Mucosa of gallbladder (tissue), 1 donor: ENCODE results near the gene IL17RD. TPM values are rescaled to one million over a fixed set of nuclear protein-coding genes. Genes with fewer than 3 reads are reported as not detected.

ENCODE experiments used
- DNase-seq: peaks from one replicate; pipeline ENCODE4 v3.0.0-alpha.2; 2020; ENCODE audit warnings: low spot score
- total RNA-seq: library from RNA; stranded (reverse); gene quantifications from one replicate; pipeline ENCODE4 v1.2.1, GENCODE V29; 2021
- donor health status: DM: no; HTN: no; CAD: no.

The IL17RD gene
- total RNA-seq, 1 donor from 2014 or later = 11.7 TPM

DNA sequence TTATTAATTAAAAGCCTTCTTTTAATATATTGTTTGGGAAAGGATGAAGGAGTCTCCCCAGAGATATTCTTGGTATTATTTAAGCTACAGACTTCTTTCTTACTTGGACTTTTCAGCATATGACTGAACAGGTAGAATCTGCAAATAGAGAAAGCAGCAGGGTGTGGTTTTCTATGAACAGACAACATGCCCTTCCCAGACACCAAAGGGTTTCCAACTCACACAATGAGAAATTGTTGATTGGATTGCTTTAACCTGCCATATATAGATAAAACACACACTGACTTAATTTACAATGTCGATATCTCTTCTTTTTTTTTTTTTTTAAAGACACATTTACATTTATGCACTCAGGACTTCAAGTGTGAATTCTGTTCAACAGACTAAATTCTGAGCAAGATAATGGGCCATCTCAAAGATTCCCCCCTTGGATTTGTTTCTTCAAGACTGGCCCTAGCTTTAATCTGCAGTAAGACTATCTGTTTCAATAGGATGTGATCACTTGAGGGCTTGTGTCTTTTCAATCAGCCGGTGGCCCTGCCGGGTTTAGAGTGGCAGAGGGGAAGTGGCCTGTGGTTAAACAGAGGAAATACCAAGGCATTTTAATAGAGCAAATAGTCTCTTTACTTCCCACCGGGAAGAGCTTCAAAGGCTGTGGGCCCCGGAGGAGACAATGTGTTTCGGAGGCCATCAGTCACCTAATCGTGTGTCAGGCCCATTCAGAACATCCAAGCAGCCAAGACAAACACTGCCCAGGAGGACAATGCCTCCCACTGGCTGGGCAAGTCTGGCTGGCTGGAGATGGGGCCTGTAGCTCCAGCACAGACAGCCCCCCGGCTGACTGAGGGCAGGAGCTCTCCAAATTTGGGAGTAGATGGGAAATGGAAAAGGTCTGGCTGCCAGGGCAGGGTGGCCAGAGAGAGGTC is 6.1 kb downstream of the IL17RD start:
- DNase-seq = no peak

DNA sequence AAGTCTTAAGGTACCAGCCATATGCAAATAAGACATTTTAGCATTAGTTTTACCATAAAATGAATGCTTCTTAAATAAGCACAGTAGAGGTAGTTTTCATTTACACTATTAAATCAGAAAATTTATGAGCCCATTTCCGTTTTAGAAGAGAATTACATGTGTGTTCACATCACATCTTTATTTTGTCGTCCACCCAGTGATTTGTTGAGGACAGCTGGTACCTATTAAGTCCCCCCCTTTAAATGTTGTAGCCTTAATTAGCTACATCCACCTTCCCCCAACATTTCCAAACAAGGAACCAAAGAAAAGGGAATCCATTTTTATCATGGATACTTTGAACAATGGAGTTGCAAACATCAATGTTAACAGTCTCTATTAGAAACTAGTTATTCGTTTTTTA is 6.8 kb downstream of the IL17RD start:
- DNase-seq = no peak

DNA sequence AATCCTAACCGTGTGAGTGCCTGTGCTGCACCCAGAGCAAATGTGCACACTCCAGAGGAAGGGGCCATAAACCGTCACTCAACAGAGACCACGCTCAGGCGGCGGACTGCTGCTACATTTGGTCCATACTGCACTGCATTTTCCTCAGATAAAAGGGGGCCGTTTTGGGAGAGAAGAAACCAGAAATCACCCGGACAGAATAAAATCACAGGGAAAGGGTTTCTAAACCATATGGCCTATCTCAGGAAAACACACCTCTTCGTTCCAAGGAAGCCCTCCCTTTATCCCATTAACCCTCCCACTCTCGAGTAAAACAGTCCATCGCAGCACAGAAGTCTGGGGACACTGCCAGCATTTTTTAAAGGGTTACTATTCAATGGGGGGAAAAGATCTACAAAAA is 7.6 kb downstream of the IL17RD start:
- DNase-seq = no peak

DNA sequence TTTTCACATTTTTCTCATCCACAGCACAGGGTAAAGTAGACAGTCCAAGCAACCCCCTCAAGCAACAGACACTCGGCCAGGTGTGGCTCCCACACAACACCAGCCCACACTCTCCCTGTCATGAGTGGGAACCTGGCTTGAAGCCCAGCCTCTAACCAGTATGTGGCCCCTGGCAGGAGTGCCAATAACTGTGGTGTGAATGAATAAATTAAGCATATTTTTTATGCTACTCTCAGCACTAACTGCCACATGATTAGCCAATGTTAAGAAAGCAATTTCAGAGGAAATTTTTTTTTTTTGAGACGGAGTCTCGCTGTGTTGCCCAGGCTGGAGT is 9.9 kb downstream of the IL17RD start:
- no peak for DNase-seq

DNA sequence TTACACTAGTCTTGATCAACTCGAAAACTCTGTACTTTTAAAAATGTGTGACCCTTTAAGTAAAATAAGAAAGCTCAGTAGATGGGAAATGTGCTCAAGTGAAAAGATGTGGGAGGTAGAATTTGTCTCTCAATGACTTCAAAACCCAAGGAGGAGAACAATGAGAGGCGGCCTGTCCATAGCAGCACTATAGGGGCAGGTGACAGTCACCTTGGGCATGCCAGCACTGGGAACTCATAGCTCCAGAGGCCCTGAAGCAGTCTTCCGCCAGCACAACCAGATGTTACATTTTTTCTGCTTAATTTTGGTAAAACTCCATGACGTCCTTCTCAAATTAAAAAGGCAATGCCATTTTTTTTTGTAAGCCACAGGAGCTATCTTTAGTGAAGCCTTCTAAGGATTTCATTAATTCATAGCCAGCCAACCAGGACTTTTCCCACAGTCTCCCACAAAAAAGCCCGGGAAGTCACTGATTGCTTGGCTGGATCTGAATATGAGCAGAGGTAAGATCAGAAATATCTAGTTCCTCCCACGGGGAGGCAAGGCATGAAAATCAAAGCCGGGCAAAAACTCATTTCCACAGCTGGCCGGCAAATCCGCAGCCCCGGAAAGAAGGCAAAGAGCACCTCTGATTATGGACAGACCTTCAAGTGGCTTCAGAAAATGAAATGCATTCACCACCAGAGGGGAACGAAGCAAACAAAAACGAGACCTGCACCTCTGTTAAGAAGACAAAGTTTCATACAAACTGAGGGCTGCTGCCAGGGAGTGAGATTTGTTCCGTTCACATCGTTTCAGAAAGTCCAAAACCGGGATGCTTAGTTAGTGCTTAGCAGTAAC is 10.5 kb downstream of the IL17RD start:
- DNase-seq = no peak

DNA sequence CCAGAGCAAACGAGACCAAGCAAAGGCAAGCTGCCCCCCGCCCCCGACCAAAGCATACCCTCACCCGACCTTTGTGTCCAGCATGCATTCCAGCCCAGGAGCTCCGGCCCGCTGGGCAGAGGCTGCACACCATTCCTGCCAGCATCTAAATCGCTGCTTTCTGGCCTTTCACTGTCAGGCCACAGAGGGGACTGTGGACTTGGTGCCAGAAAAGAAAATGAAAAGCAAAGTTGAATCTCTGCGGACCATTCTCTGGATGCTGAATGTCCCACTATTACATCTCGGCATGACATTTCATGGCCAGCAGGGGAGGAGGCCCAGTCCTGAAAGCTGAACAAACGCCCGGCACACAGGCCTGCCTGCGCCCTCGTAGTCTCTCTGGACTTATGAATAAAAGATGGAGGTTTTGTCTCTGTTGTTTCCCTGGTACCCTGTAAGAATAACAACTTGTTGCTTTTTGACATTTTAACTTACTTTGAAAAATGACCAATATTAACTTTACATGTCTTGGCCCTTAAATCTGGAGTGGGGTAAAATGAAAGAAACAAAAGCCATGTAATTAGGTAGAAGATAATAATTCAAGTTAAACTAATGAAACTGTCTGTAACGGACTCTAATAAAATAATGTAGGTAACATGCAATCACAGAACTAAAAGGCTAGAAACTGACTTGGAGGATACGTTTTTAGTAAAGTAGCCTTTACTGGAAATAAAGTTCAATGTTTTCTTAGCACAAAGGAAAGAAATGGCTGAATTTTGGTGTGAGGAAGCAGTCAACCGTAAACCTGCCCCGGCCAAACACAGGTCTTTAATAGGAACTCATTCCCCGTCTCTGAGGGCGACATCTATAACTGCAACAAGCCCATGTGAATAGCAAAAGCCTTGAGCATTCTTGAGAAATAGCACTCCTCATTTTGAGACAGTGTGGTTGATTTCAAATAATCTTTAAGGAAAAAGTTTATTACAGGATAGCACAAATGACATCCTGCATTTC is 12.7 kb downstream of the IL17RD start:
- DNase-seq = no peak

DNA sequence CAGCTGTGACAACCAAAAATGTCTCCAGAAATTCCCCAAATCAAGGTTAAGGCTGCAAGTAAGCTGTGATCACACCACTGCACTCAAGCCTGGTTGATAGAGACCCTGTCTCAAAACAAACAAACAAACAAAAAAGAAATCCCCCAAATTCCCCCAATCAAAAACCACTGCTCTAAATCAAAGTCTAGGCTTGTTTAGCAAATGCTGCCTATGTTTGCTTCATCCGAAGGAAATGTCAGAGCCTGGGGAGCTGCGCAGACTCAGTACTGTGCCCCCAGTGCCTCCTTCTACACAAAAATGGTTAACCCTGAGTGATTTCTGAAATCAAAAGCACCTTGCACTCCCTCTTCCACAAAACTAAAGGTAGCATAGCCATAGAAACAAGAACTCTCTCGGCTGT is 13.4 kb downstream of the IL17RD start:
- DNase-seq = no peak

DNA sequence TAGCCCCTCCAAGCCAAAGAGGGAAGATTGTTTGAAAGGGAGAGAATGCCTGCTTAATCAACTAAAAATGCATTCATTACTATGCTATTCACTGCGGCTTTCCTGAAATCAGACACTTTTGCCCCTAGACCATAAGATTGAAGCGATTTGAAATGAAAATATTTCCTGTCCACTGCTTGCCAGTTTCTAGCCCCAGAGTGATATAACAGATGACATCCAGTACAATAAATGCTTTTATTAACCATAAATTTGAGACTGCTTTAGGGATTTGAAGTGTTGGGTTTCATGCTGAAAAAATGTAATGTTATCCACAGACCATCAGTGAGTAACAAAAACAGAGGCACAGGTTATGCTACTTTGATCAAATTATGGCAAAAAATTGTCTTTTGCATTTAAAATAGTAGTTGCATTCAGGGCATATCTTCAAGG is 14.1 kb downstream of the IL17RD start:
- no peak for DNase-seq

DNA sequence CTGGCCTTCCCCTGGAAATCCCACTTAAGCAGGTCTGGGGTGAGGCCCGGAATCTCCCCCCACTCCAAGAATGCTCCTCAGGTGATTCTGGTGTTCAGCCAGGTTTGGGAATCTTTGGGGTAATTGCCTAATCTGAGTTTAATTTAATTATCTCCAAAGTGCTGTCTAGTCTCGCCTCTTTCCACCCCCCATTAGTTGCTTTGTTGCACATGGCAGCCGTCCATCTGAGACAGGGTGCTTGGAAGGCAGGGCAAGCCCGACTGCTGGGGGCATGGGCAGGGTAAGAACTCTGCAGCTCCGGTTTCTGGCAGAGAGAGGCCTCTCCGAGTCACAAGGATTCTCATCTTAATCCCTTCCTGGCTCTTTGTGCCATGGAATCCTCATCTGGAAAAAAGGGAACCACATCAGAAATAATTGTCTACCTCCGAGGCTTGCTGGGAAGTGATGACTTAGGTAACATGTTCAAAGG is 15.0 kb downstream of the IL17RD start:
- DNase-seq = no peak

DNA sequence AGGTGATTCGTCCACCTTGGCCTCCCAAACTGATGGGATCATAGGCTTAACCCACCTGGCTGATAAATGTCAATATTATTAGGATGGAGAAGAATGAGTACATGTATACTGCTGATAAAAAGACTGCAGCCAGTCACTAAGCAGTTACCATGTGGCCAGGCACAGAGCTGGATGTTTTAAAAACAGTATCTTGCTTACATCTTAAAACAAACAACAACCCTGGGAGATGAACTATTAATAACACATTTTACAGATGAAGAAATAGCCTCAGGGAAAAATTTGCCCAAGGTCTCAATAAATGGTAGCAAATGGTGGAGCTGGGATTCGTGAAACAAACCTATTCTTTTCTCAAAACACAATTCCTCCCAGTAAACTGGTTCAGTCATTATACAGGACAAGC is 18.1 kb downstream of the IL17RD start:
- DNase-seq = no peak

DNA sequence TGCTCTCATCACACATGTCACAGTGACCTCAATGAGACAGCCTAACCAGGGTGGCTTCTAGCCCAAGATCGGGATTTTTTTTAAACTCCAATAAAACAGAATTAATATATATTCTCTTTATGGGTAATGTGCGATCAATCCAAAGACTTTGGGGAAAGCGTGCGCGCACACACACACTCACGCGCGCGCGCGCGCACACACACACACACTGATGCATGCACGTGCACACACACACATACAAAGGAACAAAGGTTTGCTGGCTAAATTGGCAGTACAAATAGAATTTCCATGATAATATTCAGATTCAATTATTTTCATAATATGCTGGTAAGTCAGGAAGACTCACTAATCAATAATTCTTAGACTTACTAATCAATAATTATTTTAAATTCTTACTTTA is 19.3 kb downstream of the IL17RD start:
- DNase-seq = no peak

DNA sequence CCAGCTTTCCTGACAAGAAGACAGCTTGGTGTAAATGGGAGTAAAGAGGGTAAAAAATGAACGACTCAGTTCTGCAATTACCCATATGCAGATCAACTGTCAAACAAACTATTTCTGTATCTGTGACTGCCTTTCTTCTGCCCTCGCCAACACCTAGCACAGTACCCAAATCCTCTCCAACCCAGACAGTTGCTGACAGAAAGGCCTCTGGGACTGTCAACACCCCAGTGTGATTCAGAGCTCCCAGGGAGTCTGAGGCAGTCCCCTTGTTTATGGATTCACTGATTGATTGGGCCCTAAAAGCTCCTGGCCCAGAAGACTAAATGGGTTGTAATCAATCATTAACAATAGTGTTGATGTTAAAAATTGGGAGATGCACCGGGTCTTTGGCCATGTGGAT is 20.2 kb downstream of the IL17RD start:
- DNase-seq = no peak

DNA sequence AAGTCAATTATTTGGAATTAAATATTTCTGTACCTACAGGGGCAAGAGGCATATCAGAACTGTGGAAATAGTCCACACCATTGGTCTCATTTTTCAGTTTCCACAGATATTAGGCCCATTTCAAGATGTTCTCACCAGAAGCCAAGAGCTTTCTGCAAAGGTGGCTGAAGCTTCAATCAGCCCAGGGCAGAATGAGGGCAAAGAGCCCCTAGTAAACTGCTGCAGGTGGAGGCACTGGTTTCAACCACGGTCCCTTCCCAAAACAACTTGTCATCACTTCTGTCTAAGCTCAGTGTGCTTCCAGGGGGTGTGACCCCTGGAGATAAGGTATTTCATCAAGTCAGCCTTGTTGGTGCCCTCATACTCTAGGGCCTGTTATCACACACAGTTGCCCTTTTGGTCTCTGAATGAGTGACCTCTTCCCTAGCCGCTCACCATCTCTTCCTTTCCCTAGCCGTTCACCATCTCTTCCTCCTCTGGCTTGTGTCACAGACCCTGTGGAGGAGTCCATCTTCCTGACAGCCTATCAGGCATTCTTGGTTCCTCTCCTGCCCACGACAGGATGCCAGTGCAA is 21.2 kb downstream of the IL17RD start:
- DNase-seq = no peak

DNA sequence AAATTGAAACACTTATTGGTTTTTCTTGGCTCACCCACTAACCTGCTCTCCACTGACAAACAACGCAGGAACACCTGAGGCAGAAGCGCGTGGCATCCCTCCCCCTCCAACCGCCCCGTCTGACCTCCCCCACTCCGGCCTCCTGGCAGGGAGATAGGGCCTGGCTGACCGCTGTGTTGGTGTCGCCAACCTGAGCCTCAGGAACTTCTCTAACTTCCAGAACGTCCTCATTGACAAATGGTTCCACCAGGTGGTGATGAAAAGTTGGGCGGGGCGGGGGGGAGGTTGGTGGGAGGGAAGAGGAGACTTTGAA is 22.8 kb downstream of the IL17RD start:
- DNase-seq = no peak

DNA sequence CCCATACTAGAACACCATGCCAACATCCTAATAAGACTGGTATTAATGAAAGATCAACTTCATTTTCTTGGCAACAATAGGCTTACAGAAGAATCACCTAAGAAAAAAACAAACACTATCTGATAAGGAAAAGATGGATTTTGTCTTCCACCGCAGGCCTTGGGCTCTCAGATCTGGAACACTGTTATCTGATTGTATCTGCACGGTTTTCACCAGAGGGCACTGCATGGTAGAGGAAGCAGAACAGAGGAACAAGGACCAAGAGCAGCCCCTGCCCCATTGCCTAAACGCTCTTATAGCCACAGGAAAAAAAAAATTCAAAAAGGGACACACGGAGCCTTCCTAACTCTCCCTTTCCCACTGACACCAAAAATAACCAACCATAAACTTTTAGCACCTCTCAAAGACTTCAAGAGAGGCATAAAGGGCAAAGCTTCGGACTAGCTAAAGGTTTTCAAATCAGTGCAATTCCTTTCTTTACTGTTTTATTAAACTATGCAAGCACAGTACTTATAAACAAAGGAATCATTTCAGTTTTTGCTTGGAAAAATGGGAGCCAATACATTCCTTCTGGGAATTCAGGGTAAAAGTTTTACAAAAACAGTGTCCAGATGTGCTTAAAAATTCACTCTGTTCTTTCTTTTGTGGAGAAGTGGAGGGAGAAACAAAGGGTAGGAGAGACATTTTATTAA is 23.3 kb downstream of the IL17RD start:
- no peak for DNase-seq

DNA sequence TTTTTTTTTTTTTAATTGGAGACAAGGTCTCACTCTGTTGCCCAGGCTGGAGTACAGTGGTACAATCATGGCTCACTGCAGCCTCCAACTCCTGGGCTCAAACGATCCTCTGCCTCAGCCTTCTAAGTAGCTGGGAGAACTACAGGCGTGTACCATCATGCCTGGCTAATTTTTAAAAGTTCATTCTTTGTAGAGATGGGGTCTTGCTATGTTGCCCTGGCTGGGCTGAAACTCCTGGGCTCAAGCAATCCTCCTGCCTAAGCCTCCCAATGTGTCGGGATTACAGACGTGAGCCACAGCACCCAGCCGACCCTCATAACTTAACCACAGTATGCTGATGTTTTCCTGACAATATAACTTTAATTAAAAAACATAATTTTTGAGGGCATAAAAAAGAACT is 24.3 kb downstream of the IL17RD start:
- no peak for DNase-seq

DNA sequence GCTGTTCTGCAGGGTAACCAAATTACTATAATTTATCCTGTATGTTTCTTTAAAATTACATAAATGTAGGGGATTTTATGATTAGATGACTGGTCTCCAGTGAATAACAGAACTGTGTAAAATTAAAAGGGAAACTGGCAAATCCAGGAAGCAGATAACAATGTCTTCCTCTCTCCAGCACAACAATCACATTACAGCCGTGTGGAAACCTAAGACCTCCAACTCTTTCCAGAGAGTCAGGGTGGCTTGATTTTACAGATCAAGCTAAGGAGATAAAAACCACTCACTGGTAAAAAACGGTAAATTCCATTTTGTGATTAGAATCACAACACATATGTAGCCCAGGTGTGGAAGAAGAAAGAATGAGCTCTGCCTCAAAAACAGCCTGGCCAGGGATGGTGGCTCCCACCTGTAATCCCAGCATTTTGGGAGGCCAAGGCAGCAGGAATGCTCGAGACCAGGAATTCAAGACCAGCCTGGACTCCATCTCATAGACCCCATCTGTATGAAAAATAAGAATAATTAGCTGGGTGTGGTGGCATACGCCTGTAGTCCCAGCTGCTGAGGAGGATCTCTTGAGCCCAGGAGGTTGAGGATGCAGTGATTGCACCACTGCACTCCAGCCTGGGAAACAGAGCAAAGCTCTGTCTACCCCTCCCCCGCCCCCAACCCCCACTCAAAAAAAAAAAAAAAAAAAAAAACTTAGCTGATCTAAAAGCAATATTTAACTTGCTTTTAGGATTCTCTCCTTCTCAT is 29.0 kb downstream of the IL17RD start:
- DNase-seq = no peak

DNA sequence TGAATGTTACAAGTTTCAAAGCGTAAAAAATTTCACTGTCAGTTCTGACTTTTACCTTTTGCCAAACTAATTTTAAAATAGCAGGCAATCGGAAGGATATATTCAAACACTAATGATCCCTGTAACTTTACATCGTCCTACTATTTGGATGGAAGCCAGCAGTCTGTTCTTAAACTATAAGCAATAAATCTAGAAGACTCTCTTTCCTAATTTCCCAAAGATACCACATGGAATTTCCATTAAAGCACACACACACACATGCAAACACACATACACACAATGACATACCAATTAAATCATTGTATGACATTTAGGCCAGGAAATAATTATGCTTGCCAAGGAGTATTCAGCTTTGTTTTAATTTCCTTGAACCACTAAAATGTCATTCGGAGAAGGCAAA is 32.0 kb downstream of the IL17RD start:
- no peak for DNase-seq

DNA sequence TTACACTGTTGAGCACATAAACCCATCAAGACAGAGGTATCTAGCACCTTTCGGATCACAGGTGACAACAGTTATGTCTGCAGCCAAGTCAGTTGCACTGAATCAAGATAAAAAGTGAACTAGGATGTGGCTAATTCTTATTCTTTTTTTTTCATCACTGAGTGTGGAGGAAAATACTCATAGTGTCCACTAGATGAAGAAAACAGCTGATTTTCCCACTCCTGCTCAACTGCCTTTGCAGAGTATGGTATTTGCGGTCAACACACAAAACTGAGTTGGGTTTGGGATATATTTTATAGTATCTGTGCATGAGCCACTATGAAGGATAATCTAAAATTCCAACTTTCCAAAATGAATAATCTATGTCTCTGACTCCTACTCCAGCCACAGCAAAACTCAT is 32.5 kb downstream of the IL17RD start:
- no peak for DNase-seq

DNA sequence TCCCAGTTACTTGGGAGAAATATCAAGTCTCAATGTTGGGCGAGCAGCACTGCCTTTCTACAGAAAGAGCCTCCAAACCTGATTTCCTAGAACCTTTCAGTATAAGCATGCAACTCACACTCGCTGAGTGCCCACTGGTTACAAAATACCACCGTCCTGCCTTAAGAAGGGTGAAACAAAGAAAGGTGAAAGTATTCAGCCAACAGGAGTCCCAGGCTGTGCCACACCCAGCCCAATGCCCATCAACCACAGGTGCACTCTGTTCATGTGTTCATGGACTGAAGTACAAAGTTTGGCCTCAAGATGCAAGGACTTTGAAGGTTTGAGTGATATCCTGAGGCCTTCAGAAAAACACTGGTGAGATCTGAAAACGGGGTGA is 34.0 kb downstream of the IL17RD start:
- DNase-seq = no peak
